GM21529 (cell line): ENCODE data around the gene SAMD3.
"Not testable (repeated sequence)": the region's sequence is repeated elsewhere in the genome, so short reads cannot be mapped to it uniquely, and the experiment has no call there.

Experiments used
- ATAC-seq: cut with Tn5 transposase; IDR thresholded peaks from one replicate; pipeline ENCODE4 v1.9.1; 2021; ENCODE audit not compliant: unreplicated experiment

Gene SAMD3

GRCh38 chr6:130212215-130212874 is 10.4 kb downstream of the SAMD3 start:
- ATAC-seq, result no peak

GRCh38 chr6:130211691-130212090 is 11.1 kb downstream of the SAMD3 start:
- no peak for ATAC-seq

GRCh38 chr6:130207979-130208649 is 14.6 kb downstream of the SAMD3 start:
- ATAC-seq, result no peak

- ATAC-seq, result no peak
These were observed 16.3 kb downstream of the SAMD3 start for GRCh38 chr6:130206479-130206878.

- no peak for ATAC-seq
These were observed 18.4 kb downstream of the SAMD3 start for GRCh38 chr6:130204322-130204721.

- ATAC-seq, result no peak
These were observed 19.4 kb downstream of the SAMD3 start for GRCh38 chr6:130203370-130203769.

- ATAC-seq, result no peak
These were observed 20.0 kb downstream of the SAMD3 start for GRCh38 chr6:130202782-130203181.

- ATAC-seq, result no peak
These were observed 22.7 kb downstream of the SAMD3 start for GRCh38 chr6:130200020-130200419.

GRCh38 chr6:130198483-130199035 is 24.2 kb downstream of the SAMD3 start:
- no peak for ATAC-seq

GRCh38 chr6:130197816-130198482 is 24.8 kb downstream of the SAMD3 start:
- not testable (repeated sequence) for ATAC-seq

- ATAC-seq, result not testable (repeated sequence)
These were observed 28.3 kb downstream of the SAMD3 start for GRCh38 chr6:130194434-130194833.

- ATAC-seq, result no peak
These were observed 31.8 kb downstream of the SAMD3 start for GRCh38 chr6:130190701-130191690.

- ATAC-seq, result no peak
These were observed 33.0 kb downstream of the SAMD3 start for GRCh38 chr6:130189531-130190397.

GRCh38 chr6:130188207-130188899 is 34.4 kb downstream of the SAMD3 start:
- ATAC-seq, result no peak

- no peak for ATAC-seq
These were observed 35.2 kb downstream of the SAMD3 start for GRCh38 chr6:130187335-130188206.

- no peak for ATAC-seq
These were observed 37.1 kb downstream of the SAMD3 start for GRCh38 chr6:130185658-130186057.

- no peak for ATAC-seq
These were observed 39.2 kb downstream of the SAMD3 start for GRCh38 chr6:130183271-130184222.
